ENCODE results near the gene LENG9.

LENG9 gene

DNA sequence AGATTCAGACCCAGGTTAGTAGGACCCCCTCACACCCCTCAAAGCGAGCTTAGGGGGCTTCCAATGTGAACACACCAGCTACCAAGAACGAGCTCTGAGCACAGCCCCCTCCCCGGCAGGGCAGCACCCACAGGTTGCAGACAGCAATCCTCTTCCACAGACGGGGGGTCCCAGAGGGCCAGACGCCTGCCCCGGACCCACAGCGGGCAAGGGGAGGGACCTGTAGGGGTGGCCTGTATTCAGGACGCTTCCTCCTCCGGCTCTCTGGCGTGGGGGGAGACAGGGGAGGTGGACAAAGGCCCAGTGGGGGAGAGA, 43.6 kb downstream of the LENG9 start:
- DNase-seq = no peak

DNA sequence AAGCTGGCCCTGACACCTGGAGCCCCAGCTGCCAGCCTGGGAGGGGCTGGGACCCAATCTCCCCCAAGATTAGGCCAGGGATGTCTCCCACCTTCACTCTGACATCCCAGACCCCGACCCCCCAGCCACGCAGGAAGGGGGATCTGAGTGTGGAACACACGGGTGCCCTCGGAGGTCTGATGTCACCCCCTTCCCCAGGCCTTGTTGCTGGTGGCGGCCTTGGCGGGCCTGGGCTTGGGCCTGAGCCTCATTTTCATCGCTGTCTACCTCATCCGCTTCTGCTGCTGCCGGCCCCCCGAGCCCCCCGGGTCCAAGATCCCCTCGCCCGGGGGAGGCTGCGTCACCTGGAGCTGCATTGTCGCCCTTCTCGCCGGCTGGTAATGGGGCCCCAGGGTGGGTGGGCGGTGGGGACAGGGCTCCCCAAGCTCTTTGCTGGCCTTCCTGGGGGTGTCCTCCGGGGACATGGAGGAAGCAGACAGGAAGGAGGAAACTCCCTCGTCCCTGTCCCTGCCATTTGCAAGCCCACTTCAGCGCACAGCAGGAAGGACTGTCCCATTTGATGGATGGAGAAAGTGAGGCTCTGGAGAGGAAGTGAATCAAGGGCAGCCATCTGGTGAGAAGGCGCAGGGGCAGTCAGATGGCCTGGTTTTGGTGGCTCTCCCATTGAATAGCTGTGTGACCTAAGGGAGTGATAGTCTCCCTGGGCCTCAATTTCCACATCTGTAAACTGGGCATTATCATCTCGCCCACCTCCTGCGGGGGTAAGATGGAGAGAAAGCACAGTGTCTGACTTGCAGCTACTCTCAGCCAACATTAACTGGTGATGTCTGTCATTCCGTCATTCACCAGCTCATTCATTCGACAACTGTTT, 44.4 kb downstream of the LENG9 start:
- DNase-seq = no peak

GRCh38 chr19:54418030-54418929, 45.3 kb downstream of the LENG9 start:
- DNase-seq = no peak

GRCh38 chr19:54416695-54417491, 46.7 kb downstream of the LENG9 start:
- DNase-seq = no peak

- DNase-seq = no peak
Observed at GRCh38 chr19:54415901-54416673, 47.5 kb downstream of the LENG9 start.

DNA sequence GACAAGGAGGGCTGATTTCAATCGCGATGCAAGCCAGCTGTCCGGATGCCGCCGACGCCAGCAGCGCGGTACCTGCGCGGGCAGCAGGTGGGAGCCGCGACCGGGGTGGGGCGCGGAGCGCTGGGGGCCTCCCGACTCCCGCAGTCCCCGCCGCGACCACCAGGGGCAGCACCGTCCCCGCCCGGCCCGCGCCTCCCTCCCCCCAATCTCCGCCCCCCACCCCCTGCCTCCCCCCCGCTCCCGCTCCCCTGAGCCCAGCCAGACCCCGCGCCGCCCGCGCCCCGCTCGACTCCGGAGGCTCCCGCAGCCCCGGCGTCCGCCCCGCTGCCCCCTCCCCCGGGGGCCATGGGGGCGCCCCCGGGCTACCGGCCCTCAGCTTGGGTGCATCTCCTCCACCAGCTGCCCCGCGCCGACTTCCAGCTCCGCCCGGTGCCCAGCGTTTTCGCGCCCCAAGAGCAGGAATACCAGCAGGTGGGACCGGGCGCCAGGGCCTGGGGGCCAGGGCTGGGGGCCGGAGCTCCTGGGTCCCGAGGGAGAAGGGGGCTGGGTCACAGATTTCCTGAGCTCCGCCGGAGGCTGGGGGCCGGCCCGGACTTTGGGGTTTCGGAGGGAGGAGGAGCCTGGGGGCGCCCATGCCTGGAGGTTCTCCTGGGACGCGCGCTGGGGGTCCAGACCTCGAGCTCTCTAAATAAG, 48.2 kb downstream of the LENG9 start, which contains the start of gene TTYH1:
TSS of gene TTYH1 (plus strand) at position 257 of the 693 bp plus-strand sequence. CDS start at position 346, 89 bp downstream.
- DNase-seq = peak; percentile 23

GRCh38 chr19:54414156-54414555, 49.4 kb downstream of the LENG9 start:
- no peak for DNase-seq

- DNase-seq = no peak
Observed at GRCh38 chr19:54412877-54413276, 50.7 kb downstream of the LENG9 start.

Data from effector CD8-positive, alpha-beta T cell (primary cell).